AG04450 (cell line): Measurements from ENCODE around the gene CGB1. TPM values are rescaled to one million over a fixed set of nuclear protein-coding genes. Genes with fewer than 3 reads are reported as not detected.
"Not testable (repeated sequence)": the region's sequence is repeated elsewhere in the genome, so short reads cannot be mapped to it uniquely, and the experiment has no call there.

Experiments
- CTCF ChIA-PET: fragments of 300-600, 350-600 bp; formaldehyde crosslinking; extraction: SDS; loops from one replicate; lab custom pipeline; 2022; ENCODE audit warnings: antibody characterized with exemption, inconsistent platforms; lab: Charles Lee
- POLR2A ChIA-PET: fragments of 350-600 bp; formaldehyde crosslinking; extraction: SDS; loops from one replicate; lab custom pipeline; 2021; ENCODE audit warnings: antibody characterized with exemption, inconsistent platforms; lab: Yijun Ruan, JAX
- DNase-seq: peaks from one replicate; pipeline ENCODE4 v3.0.0-alpha.2; 2011; ENCODE audit warnings: low read depth, low spot score
- H3K27ac ChIP-seq: one replicate; pipeline ENCODE4 v1.5.1; 2012; ENCODE audit warnings: low read depth, low read length, control low read depth
- H3K27me3 ChIP-seq: one replicate; pipeline ENCODE4 v1.6.0; 2012; ENCODE audit warnings: low read length; ENCODE audit not compliant: control insufficient read depth, insufficient read depth
- H3K4me3 ChIP-seq: 2 replicates; pipeline ENCODE4 v1.5.1; 2011; ENCODE audit warnings: mild to moderate bottlenecking, low read depth, low read length, control low read depth
- H3K9me3 ChIP-seq: 2 replicates; pipeline ENCODE4 v1.5.1; 2012; ENCODE audit warnings: low read length; ENCODE audit not compliant: control insufficient read depth, insufficient read depth
- CTCF ChIP-seq: IDR thresholded peaks from 2 replicates; pipeline ENCODE4 v1.5.1; 2011; ENCODE audit warnings: low read depth, low read length, control low read depth, inconsistent platforms
- polyA plus RNA-seq: library from polyadenylated mRNA; depleted of rRNA; stranded (reverse); fragments of >200 nt; gene quantifications from 2 replicates; pipeline ENCODE4 v1.2.3, GENCODE V29; 2011

CGB1 gene
- polyA plus RNA-seq, 1 experiment = not detected

- no peaks in the 10 kb centered on the region for H3K9me3 ChIP-seq
- no peak for TF ChIP-seq CTCF
- no peak overlapping the region for H3K27ac ChIP-seq
- DNase-seq = no peak
- ChIA-PET CTCF (no interaction called here), POLR2A (no interaction called here)
- H3K4me3 ChIP-seq = no peak overlapping the region
- no peaks in the 10 kb centered on the region for H3K27me3 ChIP-seq
These were observed 5.5 kb upstream of the CGB1 start for GRCh38 chr19:49042177-49042576.

- DNase-seq, POLR2A ChIA-PET, H3K27me3 ChIP-seq, H3K27ac ChIP-seq, CTCF ChIA-PET, H3K9me3 ChIP-seq, H3K4me3 ChIP-seq: not testable (repeated sequence)
These were observed 3.0 kb upstream of the CGB1 start for GRCh38 chr19:49039736-49040135.

GRCh38 chr19:49038557-49039276, 2.0 kb upstream of the CGB1 start:
- peak; percentile 42 for DNase-seq
- H3K9me3 ChIP-seq, POLR2A ChIA-PET, H3K27me3 ChIP-seq, H3K27ac ChIP-seq, H3K4me3 ChIP-seq, CTCF ChIA-PET: not testable (repeated sequence)

GRCh38 chr19:49038111-49038510, 1.4 kb upstream of the CGB1 start:
- POLR2A ChIA-PET, H3K9me3 ChIP-seq, CTCF ChIA-PET, H3K27ac ChIP-seq, H3K27me3 ChIP-seq, H3K4me3 ChIP-seq, DNase-seq: not testable (repeated sequence)

GRCh38 chr19:49031642-49032301, 4.9 kb downstream of the CGB1 start, which contains the start of gene CGB2:
Gene CGB2, plus strand, starts transcription at chr19:49031890. Its CDS starts 206 bp downstream, at chr19:49032096.
- peak; percentile 30; the same call in 1 of the 2 replicates for TF ChIP-seq CTCF
- DNase-seq, H3K4me3 ChIP-seq, H3K27me3 ChIP-seq, H3K27ac ChIP-seq, POLR2A ChIA-PET, H3K9me3 ChIP-seq, CTCF ChIA-PET: not testable (repeated sequence)

GRCh38 chr19:49030323-49030722, 6.4 kb downstream of the CGB1 start:
- H3K9me3 ChIP-seq, DNase-seq, H3K27me3 ChIP-seq, H3K27ac ChIP-seq, H3K4me3 ChIP-seq, POLR2A ChIA-PET: not testable (repeated sequence)
- CTCF ChIA-PET = interaction anchor here (1.1 kb wide), 1 partner anchor 37 kb away, joined by 3 read pairs; the partner anchor contains the start of gene RUVBL2

- POLR2A ChIA-PET, H3K4me3 ChIP-seq, H3K27me3 ChIP-seq, H3K9me3 ChIP-seq, H3K27ac ChIP-seq, DNase-seq: not testable (repeated sequence)
- CTCF ChIA-PET = interaction anchor here (1.1 kb wide), 1 partner anchor 36 kb away, joined by 3 read pairs; the partner anchor contains the start of gene RUVBL2
These were observed 6.9 kb downstream of the CGB1 start for GRCh38 chr19:49029749-49030148.

GRCh38 chr19:49028686-49029085, 8.0 kb downstream of the CGB1 start:
- POLR2A ChIA-PET, H3K9me3 ChIP-seq, H3K27me3 ChIP-seq, CTCF ChIA-PET, DNase-seq, H3K27ac ChIP-seq, H3K4me3 ChIP-seq: not testable (repeated sequence)

- H3K9me3 ChIP-seq, H3K27me3 ChIP-seq, CTCF ChIA-PET, DNase-seq, POLR2A ChIA-PET, H3K4me3 ChIP-seq, H3K27ac ChIP-seq: not testable (repeated sequence)
These were observed 11.1 kb downstream of the CGB1 start for GRCh38 chr19:49025599-49025998.

- H3K27me3 ChIP-seq, H3K27ac ChIP-seq, POLR2A ChIA-PET, H3K9me3 ChIP-seq, CTCF ChIA-PET, H3K4me3 ChIP-seq, DNase-seq: not testable (repeated sequence)
These were observed 11.6 kb downstream of the CGB1 start for GRCh38 chr19:49025088-49025487.
